Activated T-cell treated with anti-CD3 and anti-CD28 coated beads for 4 hours (primary cell): Measurements from ENCODE around the gene CBLB.

Experiments used
- DNase-seq: peaks from one replicate; pipeline ENCODE4 v3.0.0-alpha.2; 2020

The CBLB gene

GRCh38 chr3:105676621-105677300 lies 192.1 kb downstream of the CBLB start:
- no peak for DNase-seq

GRCh38 chr3:105674437-105675065 lies 194.3 kb downstream of the CBLB start:
- no peak for DNase-seq

DNA sequence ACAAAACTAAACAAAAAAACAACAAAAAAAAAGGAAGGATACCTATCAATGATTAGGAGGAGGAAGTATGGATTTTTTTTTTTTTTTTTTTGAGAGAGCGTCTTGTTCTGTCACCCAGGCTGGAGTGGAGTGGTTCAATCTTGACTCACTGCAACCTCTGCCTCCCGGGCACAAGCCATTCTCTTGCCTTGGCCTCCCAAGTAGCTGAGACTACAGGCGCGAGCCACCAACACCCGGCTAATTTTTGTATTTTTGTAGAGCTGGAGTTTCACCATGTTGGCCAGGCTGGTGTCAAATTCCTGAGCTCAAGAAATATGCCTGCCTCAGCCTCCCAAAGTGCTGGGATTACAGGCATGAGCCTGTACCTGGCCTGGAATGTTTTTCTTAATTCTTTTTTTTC lies 195.8 kb downstream of the CBLB start:
- no peak for DNase-seq

DNA sequence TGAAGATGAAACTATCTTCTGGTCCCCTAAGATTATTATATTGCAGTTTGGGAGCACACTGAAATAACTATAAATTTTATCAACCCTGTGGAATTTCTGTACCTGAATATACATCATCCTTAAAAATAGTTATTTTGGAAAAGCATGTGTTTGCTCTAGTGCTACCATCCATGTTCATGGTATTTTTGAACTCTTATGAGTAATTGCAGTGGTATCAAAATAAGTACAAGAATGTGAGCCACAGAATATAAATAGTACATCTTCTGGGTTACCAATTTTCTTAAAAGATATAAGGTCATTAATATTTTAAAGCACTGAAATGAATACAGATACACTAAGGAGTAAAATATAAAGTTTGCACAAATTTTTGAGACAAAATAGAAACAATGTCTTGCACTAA lies 206.5 kb downstream of the CBLB start:
- DNase-seq, result no peak

DNA sequence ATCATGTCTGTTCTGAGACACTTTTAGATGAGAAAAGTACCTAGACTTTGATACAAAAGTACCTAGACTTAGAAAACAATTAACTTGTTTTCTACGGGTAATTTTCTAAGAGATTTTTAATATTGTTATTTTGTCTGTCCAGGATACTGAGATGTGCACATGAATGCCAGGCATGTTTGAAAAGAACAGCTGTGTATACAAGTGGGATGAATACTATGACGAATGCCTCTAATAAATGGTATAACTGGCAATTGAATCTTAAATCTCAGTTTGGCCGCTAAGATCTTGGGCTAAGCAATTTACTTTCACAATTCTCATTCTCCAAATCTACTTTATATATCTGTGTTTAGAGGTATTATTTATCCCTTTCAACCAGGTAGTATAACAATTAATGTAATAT lies 207.4 kb downstream of the CBLB start:
- no peak for DNase-seq

- DNase-seq, result no peak
Measured at GRCh38 chr3:105656651-105657504, 211.9 kb downstream of the CBLB start.

GRCh38 chr3:105653868-105654267 lies 214.9 kb downstream of the CBLB start:
- DNase-seq, result no peak

DNA sequence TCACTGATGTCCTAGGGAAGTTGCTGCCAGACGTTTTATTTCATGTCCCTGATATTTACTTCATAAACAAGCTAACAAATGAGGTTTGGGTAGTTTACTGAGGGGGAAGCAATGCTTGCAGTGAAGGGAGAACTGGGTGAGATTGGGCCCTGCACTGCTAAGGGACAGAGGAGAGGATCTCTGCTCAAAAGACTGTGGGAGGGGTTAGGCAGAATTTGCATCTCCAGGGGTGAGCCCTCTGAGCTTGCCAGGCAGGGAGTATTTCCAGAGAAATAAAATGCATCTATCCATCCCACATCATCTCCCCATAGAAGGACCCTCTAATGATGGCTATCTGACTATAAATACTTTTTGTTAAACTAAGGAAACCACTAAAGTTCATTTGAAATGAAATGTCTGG lies 215.6 kb downstream of the CBLB start:
- DNase-seq, result no peak

DNA sequence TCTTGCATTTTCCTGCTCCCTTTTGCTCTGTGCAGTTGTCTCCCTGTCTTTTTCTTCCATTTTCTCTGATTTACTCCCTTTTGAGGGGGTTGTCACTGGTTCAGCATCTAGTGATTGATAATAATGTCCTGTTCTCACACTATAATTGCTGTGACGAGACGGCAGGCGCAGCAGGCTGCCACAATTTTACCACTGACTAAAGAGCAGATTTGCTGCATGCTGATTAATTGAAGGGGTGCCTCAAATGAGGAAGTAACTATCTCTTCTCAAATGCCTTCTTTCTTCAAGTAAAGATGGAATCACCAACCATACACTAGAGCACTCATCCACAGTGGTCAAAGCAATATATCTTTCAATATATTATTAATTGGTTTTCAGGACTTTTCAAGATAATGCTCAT lies 219.3 kb downstream of the CBLB start:
- DNase-seq, result no peak

- DNase-seq, result no peak
Measured at GRCh38 chr3:105647047-105647446, 221.8 kb downstream of the CBLB start.

- no peak for DNase-seq
Measured at GRCh38 chr3:105639131-105639530, 229.7 kb downstream of the CBLB start.

GRCh38 chr3:105634708-105635107 lies 234.1 kb downstream of the CBLB start:
- no peak for DNase-seq

- DNase-seq, result no peak
Measured at GRCh38 chr3:105629718-105630117, 239.1 kb downstream of the CBLB start.

DNA sequence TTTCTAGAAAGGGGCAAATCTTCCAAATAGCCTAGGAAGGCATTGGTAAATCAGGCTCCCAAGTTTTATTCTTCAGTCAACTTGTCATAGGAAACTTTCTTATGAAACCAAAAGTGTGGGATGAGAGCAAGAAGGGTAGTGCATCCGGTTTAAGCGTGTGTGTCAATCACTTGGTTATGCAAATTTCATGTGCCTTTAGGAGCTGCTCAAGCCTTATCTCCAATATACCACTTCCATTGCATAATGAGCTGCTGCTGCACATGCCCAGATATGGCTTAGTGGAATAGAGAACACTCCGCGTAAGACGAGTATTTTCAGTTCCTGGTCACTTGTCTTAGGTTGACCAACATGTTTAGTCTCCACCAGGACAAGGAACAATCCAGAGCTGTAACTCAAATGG lies 242.1 kb downstream of the CBLB start:
- no peak for DNase-seq

GRCh38 chr3:105622169-105622568 lies 246.6 kb downstream of the CBLB start:
- no peak for DNase-seq

DNA sequence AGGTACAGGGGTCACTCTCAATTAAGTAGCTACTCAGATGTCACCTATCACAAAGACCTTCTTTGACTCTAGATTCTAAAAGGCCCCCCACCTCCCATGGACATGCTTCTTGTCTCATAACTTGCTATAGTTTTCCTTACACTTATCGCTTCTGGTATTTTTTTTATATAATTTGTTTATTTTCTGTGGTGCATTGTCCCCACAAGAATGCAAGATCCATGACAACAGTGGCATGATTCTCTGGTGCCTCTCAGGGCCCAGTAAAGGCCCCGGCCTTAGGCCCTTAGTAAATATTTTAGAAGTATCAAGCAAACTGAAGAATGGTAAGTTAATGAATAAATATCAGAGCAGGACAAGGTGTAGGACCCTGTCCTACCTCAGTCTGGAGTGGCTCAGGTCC lies 248.6 kb downstream of the CBLB start:
- no peak for DNase-seq

DNA sequence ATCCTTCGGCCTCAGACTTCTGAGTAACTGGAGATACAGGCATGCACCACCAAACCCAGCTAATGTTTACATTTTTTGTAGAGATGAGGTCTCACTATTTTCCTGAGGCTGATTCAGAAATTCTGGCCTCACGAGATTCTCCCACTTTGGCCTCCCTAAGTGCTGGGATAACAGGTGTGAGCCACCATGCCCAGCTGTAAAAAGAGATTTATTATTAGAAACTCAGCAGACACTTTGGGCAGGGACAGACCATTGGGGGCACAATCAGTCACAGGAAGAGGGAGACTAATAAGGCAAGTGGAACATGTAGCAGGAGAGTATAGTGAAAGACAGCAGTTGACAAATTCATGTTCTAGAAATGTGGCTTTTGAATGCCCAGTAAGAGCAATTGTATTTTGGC lies 249.2 kb downstream of the CBLB start:
- no peak for DNase-seq

GRCh38 chr3:105618556-105618955 lies 250.3 kb downstream of the CBLB start:
- DNase-seq, result no peak

DNA sequence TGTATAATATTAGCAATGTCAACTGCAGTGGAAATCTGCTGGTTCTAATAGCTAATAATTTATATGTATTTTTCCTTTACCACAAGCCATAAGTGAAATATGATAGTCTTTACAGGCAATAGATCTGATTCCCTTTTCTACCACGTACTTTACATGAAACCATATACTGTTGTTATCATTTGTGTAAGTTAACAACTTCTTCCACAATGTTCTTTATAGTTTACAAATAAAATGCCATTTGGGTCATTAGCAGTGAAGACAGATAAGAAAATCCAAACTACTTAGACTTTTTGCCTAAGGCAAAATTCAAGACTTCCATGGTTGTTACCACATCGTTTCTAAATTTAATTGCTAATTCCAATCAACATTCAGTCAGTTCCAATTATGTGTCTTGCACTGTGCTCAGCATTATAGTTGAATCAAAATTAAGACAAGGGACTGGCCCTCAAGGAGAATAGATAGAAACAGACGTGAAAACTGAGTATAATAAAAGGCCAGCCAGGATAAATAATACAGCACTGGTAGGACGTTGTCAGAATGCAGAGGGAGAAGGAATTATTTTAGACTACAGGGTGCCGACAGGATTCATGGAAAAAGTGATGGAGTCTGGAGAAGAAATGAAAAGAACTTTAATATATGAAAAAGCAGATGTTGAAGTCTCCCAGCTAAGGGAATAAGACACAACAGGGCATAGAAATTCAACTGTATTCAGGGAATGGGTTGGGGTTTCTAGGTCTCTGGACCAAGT lies 252.3 kb downstream of the CBLB start:
- no peak for DNase-seq

GRCh38 chr3:105615814-105616213 lies 253.0 kb downstream of the CBLB start:
- no peak for DNase-seq

DNA sequence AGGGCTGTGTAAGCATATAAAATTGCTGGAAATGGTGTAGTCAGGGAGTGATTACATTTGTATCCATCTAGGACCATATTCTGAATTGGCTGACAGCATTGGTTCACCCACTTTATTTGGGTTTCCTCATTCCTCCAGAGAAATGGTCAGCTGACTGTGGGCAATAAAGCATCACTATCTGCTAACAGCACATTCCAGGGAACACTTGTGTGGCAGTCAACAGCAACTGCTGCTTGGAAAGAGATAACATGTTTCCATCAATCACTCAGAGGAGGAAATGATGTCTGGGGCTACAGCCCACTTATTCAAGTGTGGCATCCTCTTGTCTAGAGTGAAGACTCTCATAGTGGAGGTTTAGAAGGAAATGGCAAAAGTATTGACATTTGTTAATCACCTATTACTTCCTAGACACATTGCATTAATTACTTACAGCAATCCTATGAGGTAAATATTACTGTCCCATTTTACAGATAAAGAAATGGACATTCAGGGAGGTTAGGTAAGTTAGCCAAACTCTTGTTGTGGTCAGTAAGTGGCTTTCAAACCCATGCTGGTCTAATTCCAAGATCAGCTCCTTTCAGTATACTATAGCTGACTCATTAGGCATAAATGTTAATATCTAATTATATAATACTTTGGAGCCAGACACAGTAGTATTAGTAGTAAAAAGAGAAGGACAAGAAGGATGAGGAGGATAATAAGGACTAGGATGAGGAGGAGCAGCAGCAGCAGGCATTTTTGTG lies 254.4 kb downstream of the CBLB start:
- DNase-seq, result no peak

DNA sequence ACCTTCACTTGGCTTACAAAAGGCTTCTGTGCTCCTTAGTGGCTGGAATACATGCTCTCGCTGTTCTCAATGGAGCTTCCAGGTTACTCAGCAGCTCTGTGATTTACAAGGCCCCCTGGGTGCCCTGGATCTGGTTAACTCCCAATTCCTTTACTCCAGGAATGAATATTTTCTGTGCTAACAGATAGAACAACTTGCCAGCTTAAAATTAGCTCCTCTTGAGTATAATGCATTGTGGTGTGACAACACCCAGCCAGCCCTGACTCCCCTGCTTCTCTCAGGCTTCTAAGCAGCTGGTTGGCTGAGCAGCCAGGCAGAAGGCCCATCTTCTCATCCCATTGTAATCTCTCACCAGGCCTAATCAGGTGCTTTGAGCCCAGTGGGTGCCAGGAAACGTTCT lies 255.7 kb downstream of the CBLB start:
- no peak for DNase-seq
